ENCODE data around the gene RBFOX1. TPM values are rescaled to one million over a fixed set of nuclear protein-coding genes. Genes with fewer than 3 reads are reported as not detected.

The RBFOX1 gene
- total RNA-seq = not detected

- CTCF ChIA-PET = no interaction called here
- no peak for DNase-seq
- Mint-ChIP-seq H3K4me1 (no peaks in the 10 kb centered on the region), H3K9me3 (peaks cover 9% of the 10 kb centered on the region), H3K36me3 (ENCODE audit: low read depth) (no peaks in the 10 kb centered on the region), H3K4me3 (no peak within 1 kb of the TSS), H3K27ac (no peak within 1 kb of the TSS), H3K27me3 (no peaks in the 10 kb centered on the region)
- POLR2A ChIA-PET = no interaction called here
These were observed at the start of gene RBFOX1 for GRCh38 chr16:7332611-7333010. Gene RBFOX1 (plus strand): TSS chr16:7332845.

GRCh38 chr16:7284780-7285179 lies 47.9 kb upstream of the RBFOX1 start:
- DNase-seq = no peak
- ChIA-PET CTCF (no interaction called here), POLR2A (no interaction called here)
- no peak overlapping the region for H3K27ac Mint-ChIP-seq
- H3K36me3 Mint-ChIP-seq (ENCODE audit: low read depth) = no peaks in the 10 kb centered on the region
- H3K4me1 Mint-ChIP-seq = no peaks in the 10 kb centered on the region
- H3K9me3 Mint-ChIP-seq = peaks cover 17% of the 10 kb centered on the region
- no peaks in the 10 kb centered on the region for H3K27me3 Mint-ChIP-seq
- H3K4me3 Mint-ChIP-seq = no peak overlapping the region

- H3K4me1 Mint-ChIP-seq = no peaks in the 10 kb centered on the region
- ChIA-PET POLR2A (no interaction called here), CTCF (interaction anchor here (0.8 kb wide), 1 partner anchor 14 kb away, joined by 3 read pairs; no protein-coding TSS in a partner anchor)
- H3K27me3 Mint-ChIP-seq = no peaks in the 10 kb centered on the region
- no peak overlapping the region for H3K27ac Mint-ChIP-seq
- DNase-seq = no peak
- peaks cover 15% of the 10 kb centered on the region for H3K9me3 Mint-ChIP-seq
- H3K36me3 Mint-ChIP-seq (ENCODE audit: low read depth) = no peaks in the 10 kb centered on the region
- no peak overlapping the region for H3K4me3 Mint-ChIP-seq
These were observed 47.1 kb upstream of the RBFOX1 start for GRCh38 chr16:7285520-7285919.

- Mint-ChIP-seq H3K36me3 (ENCODE audit: low read depth) (no peaks in the 10 kb centered on the region), H3K4me1 (no peaks in the 10 kb centered on the region), H3K9me3 (peaks cover 16% of the 10 kb centered on the region), H3K27ac (no peak overlapping the region), H3K27me3 (no peaks in the 10 kb centered on the region), H3K4me3 (no peak overlapping the region)
- ChIA-PET POLR2A (no interaction called here), CTCF (no interaction called here)
- no peak for DNase-seq
These were observed 43.3 kb upstream of the RBFOX1 start for GRCh38 chr16:7289299-7289698.

- H3K4me3 Mint-ChIP-seq = no peak overlapping the region
- no peaks in the 10 kb centered on the region for H3K36me3 Mint-ChIP-seq (ENCODE audit: low read depth)
- H3K4me1 Mint-ChIP-seq = no peaks in the 10 kb centered on the region
- DNase-seq = no peak
- POLR2A ChIA-PET = no interaction called here
- H3K27ac Mint-ChIP-seq = no peak overlapping the region
- H3K9me3 Mint-ChIP-seq = peaks cover 10% of the 10 kb centered on the region
- H3K27me3 Mint-ChIP-seq = no peaks in the 10 kb centered on the region
- CTCF ChIA-PET = no interaction called here
These were observed 42.0 kb upstream of the RBFOX1 start for GRCh38 chr16:7290682-7291081.

- Mint-ChIP-seq H3K27ac (no peak overlapping the region), H3K9me3 (peaks cover 14% of the 10 kb centered on the region), H3K27me3 (no peaks in the 10 kb centered on the region), H3K4me3 (no peak overlapping the region), H3K4me1 (no peaks in the 10 kb centered on the region), H3K36me3 (ENCODE audit: low read depth) (no peaks in the 10 kb centered on the region)
- CTCF ChIA-PET = no interaction called here
- POLR2A ChIA-PET = no interaction called here
- no peak for DNase-seq
These were observed 38.6 kb upstream of the RBFOX1 start for GRCh38 chr16:7294020-7294419.

GRCh38 chr16:7303052-7303610 lies 29.5 kb upstream of the RBFOX1 start:
- no peak for DNase-seq
- peaks cover 4% of the 10 kb centered on the region for H3K9me3 Mint-ChIP-seq
- no peak overlapping the region for H3K27ac Mint-ChIP-seq
- peaks cover 11% of the 10 kb centered on the region for H3K27me3 Mint-ChIP-seq
- no peak overlapping the region for H3K4me3 Mint-ChIP-seq
- ChIA-PET CTCF (no interaction called here), POLR2A (no interaction called here)
- no peaks in the 10 kb centered on the region for H3K4me1 Mint-ChIP-seq
- no peaks in the 10 kb centered on the region for H3K36me3 Mint-ChIP-seq (ENCODE audit: low read depth)

- H3K27ac Mint-ChIP-seq = no peak overlapping the region
- POLR2A ChIA-PET = no interaction called here
- DNase-seq = no peak
- peaks cover 11% of the 10 kb centered on the region for H3K27me3 Mint-ChIP-seq
- peaks cover 3% of the 10 kb centered on the region for H3K9me3 Mint-ChIP-seq
- CTCF ChIA-PET = no interaction called here
- H3K4me1 Mint-ChIP-seq = no peaks in the 10 kb centered on the region
- no peaks in the 10 kb centered on the region for H3K36me3 Mint-ChIP-seq (ENCODE audit: low read depth)
- no peak overlapping the region for H3K4me3 Mint-ChIP-seq
These were observed 28.9 kb upstream of the RBFOX1 start for GRCh38 chr16:7303660-7304200.

GRCh38 chr16:7304279-7304678 lies 28.4 kb upstream of the RBFOX1 start:
- ChIA-PET POLR2A (no interaction called here), CTCF (no interaction called here)
- Mint-ChIP-seq H3K36me3 (ENCODE audit: low read depth) (no peaks in the 10 kb centered on the region), H3K27ac (no peak overlapping the region), H3K4me1 (no peaks in the 10 kb centered on the region), H3K9me3 (peaks cover 2% of the 10 kb centered on the region), H3K27me3 (peaks cover 11% of the 10 kb centered on the region), H3K4me3 (no peak overlapping the region)
- no peak for DNase-seq

- no peak for DNase-seq
- peaks cover 4% of the 10 kb centered on the region for H3K9me3 Mint-ChIP-seq
- H3K27ac Mint-ChIP-seq = no peak overlapping the region
- H3K36me3 Mint-ChIP-seq (ENCODE audit: low read depth) = no peaks in the 10 kb centered on the region
- POLR2A ChIA-PET = no interaction called here
- H3K4me3 Mint-ChIP-seq = no peak overlapping the region
- CTCF ChIA-PET = no interaction called here
- H3K27me3 Mint-ChIP-seq = peaks cover 11% of the 10 kb centered on the region
- H3K4me1 Mint-ChIP-seq = no peaks in the 10 kb centered on the region
These were observed 27.7 kb upstream of the RBFOX1 start for GRCh38 chr16:7304958-7305357.

- Mint-ChIP-seq H3K4me1 (no peaks in the 10 kb centered on the region), H3K36me3 (ENCODE audit: low read depth) (no peaks in the 10 kb centered on the region), H3K27me3 (no peaks in the 10 kb centered on the region), H3K4me3 (no peak overlapping the region), H3K9me3 (peaks cover 3% of the 10 kb centered on the region), H3K27ac (no peak overlapping the region)
- CTCF ChIA-PET = no interaction called here
- POLR2A ChIA-PET = no interaction called here
- no peak for DNase-seq
These were observed 19.5 kb upstream of the RBFOX1 start for GRCh38 chr16:7313170-7313569.

- DNase-seq = no peak
- Mint-ChIP-seq H3K4me1 (no peaks in the 10 kb centered on the region), H3K4me3 (no peak overlapping the region), H3K27me3 (no peaks in the 10 kb centered on the region), H3K36me3 (ENCODE audit: low read depth) (no peaks in the 10 kb centered on the region), H3K27ac (no peak overlapping the region), H3K9me3 (peaks cover 4% of the 10 kb centered on the region)
- POLR2A ChIA-PET = no interaction called here
- CTCF ChIA-PET = no interaction called here
These were observed 18.5 kb upstream of the RBFOX1 start for GRCh38 chr16:7314163-7314562.

- Mint-ChIP-seq H3K27ac (no peak overlapping the region), H3K4me1 (no peaks in the 10 kb centered on the region), H3K27me3 (no peaks in the 10 kb centered on the region), H3K36me3 (ENCODE audit: low read depth) (no peaks in the 10 kb centered on the region), H3K9me3 (peaks cover 9% of the 10 kb centered on the region), H3K4me3 (no peak overlapping the region)
- no peak for DNase-seq
- CTCF ChIA-PET = no interaction called here
- POLR2A ChIA-PET = no interaction called here
These were observed 16.8 kb upstream of the RBFOX1 start for GRCh38 chr16:7315813-7316212.

- Mint-ChIP-seq H3K27ac (no peak overlapping the region), H3K9me3 (peaks cover 9% of the 10 kb centered on the region), H3K36me3 (ENCODE audit: low read depth) (no peaks in the 10 kb centered on the region), H3K4me1 (no peaks in the 10 kb centered on the region), H3K4me3 (no peak overlapping the region), H3K27me3 (no peaks in the 10 kb centered on the region)
- POLR2A ChIA-PET = no interaction called here
- DNase-seq = no peak
- CTCF ChIA-PET = no interaction called here
These were observed 16.3 kb upstream of the RBFOX1 start for GRCh38 chr16:7316281-7316888.
